Liver (tissue), 9 donors: ENCODE data around the gene UAP1. TPM values are rescaled to one million over a fixed set of nuclear protein-coding genes. Genes with fewer than 3 reads are reported as not detected.

Experiments used
- DNase-seq: peaks from one replicate; pipeline ENCODE4 v3.0.0-alpha.2; 2017; ENCODE audit warnings: low spot score
- H3K27ac ChIP-seq, 2 donors: one replicate each; pipeline ENCODE4 v1.7.0; 2013; ENCODE audit warnings: inconsistent platforms in 2 of 2, low read length in 2 of 2, control low read depth in 1 of 2, low read depth in 1 of 2, mild to moderate bottlenecking in 1 of 2
- H3K27me3 ChIP-seq, 4 donors: one replicate each; pipeline versions ENCODE4 v1.6.1 to v1.7.0; 2013; ENCODE audit warnings: low read length in 3 of 4, inconsistent platforms in 1 of 4, mild to moderate bottlenecking in 1 of 4, moderate library complexity in 1 of 4; ENCODE audit not compliant: control insufficient read depth in 4 of 4, insufficient read depth in 4 of 4
- H3K36me3 ChIP-seq, 4 donors: one replicate each; pipeline versions ENCODE4 v1.6.1 to v1.7.0; 2013; ENCODE audit warnings: low read length in 3 of 4, mild to moderate bottlenecking in 3 of 4, low read depth in 1 of 4, moderate library complexity in 1 of 4; ENCODE audit not compliant: control insufficient read depth in 4 of 4, insufficient read depth in 3 of 4
- H3K4me1 ChIP-seq, 4 donors: one replicate each; pipeline versions ENCODE4 v1.6.1 to v1.7.0; 2013; ENCODE audit warnings: low read length in 3 of 4, mild to moderate bottlenecking in 3 of 4, moderate library complexity in 1 of 4; ENCODE audit not compliant: control insufficient read depth in 4 of 4, insufficient read depth in 4 of 4
- H3K4me3 ChIP-seq, 3 donors: one replicate each; pipeline versions ENCODE4 v1.6.1 to v1.7.0; 2013; ENCODE audit warnings: low read length in 3 of 3, control low read depth in 1 of 3, low read depth in 1 of 3, mild to moderate bottlenecking in 1 of 3
- H3K9ac ChIP-seq, 2 donors: one replicate each; pipeline ENCODE4 v1.7.0; 2013; ENCODE audit warnings: low read length in 2 of 2, mild to moderate bottlenecking in 2 of 2, moderate library complexity in 2 of 2, control low read depth in 1 of 2, low read depth in 1 of 2
- H3K9me3 ChIP-seq, 4 donors: one replicate each; pipeline versions ENCODE4 v1.6.1 to v1.7.0; 2013; ENCODE audit warnings: low read length in 3 of 4; ENCODE audit not compliant: control insufficient read depth in 4 of 4
- EGR1 ChIP-seq, 2 donors: IDR thresholded peaks; 2 replicates each; pipeline ENCODE4 v1.6.1; 2016 to 2018; ENCODE audit warnings: antibody characterized with exemption in 2 of 2, low read depth in 2 of 2
- FOXA1 ChIP-seq: IDR thresholded peaks from 2 replicates; pipeline ENCODE4 v1.6.1; 2016; ENCODE audit warnings: antibody characterized with exemption
- FOXA2 ChIP-seq: IDR thresholded peaks from 2 replicates; pipeline ENCODE4 v1.6.1; 2016; ENCODE audit warnings: antibody characterized with exemption
- GABPA ChIP-seq, 2 donors: IDR thresholded peaks in 1 of 2; conservative IDR thresholded peaks in 1 of 2; 2 replicates each; pipeline ENCODE4 v1.6.1; 2016; ENCODE audit warnings: antibody characterized with exemption in 2 of 2, mild to moderate bottlenecking in 1 of 2, moderate library complexity in 1 of 2
- HNF4A ChIP-seq, 2 donors: conservative IDR thresholded peaks; 2 replicates each; pipeline ENCODE4 v1.6.1; 2016; ENCODE audit warnings: antibody characterized with exemption in 2 of 2, mild to moderate bottlenecking in 2 of 2
- HNF4G ChIP-seq: IDR thresholded peaks from 2 replicates; pipeline ENCODE4 v1.6.1; 2016; ENCODE audit warnings: antibody characterized with exemption
- JUND ChIP-seq, 2 donors: IDR thresholded peaks; 2 replicates each; pipeline ENCODE4 v1.6.1; 2016; ENCODE audit warnings: antibody characterized with exemption in 2 of 2
- NR2F2 ChIP-seq: IDR thresholded peaks from 2 replicates; pipeline ENCODE4 v1.6.1; 2016; ENCODE audit warnings: antibody characterized with exemption
- RAD21 ChIP-seq, 2 donors: IDR thresholded peaks; 2 replicates each; pipeline ENCODE4 v1.6.1; 2016; ENCODE audit warnings: antibody characterized with exemption in 2 of 2, mild to moderate bottlenecking in 2 of 2
- RXRA ChIP-seq, 2 donors: IDR thresholded peaks; 2 replicates each; pipeline ENCODE4 v1.6.1; 2017 to 2018; ENCODE audit warnings: antibody characterized with exemption in 2 of 2, mild to moderate bottlenecking in 1 of 2
- SP1 ChIP-seq: IDR thresholded peaks from 2 replicates; pipeline ENCODE4 v1.6.1; 2018; ENCODE audit warnings: antibody characterized with exemption, mild to moderate bottlenecking
- TAF1 ChIP-seq: conservative IDR thresholded peaks from 2 replicates; pipeline ENCODE4 v1.6.1; 2016; ENCODE audit warnings: antibody characterized with exemption, mild to moderate bottlenecking
- YY1 ChIP-seq: IDR thresholded peaks from 2 replicates; pipeline ENCODE4 v1.6.1; 2016; ENCODE audit warnings: antibody characterized with exemption, mild to moderate bottlenecking
- WGBS: extraction: QIAGEN DNeasy Blood & Tissue Kit; methylation state at CpG from one replicate; pipeline ENCODE4 v1.1.7; 2013; 5-methylcytosine and 5-hydroxymethylcytosine counted together
- polyA plus RNA-seq, 2 donors: library from polyadenylated mRNA; stranded (reverse) in 1 of 2; unstranded in 1 of 2; fragments of 200-250 nt in 1 of 2; fragments of >200 nt in 1 of 2; fragmentation: Nextera tagmentation in 1 of 2; extraction: Ambion mirVana in 1 of 2; gene quantifications; one replicate each; pipeline versions ENCODE4 v1.2.1 to v1.2.3, GENCODE V29; 2013 to 2015
- total RNA-seq, 2 donors: library from RNA; depleted of rRNA; stranded (reverse); fragments of >200 nt; gene quantifications; one replicate each; pipeline ENCODE4 v1.2.3, GENCODE V29; 2014
- TF ChIP-seq, protein P1 (sequence below): fragments of 150-350 bp; IDR thresholded peaks from 2 replicates; pipeline ENCODE4 v1.5.1; 2017; ENCODE audit warnings: improper control_type of control experiment, low read depth, low read length; ENCODE audit not compliant: missing input control
- TF ChIP-seq, protein P2 (sequence below): IDR thresholded peaks from 2 replicates; pipeline ENCODE4 v1.6.1; 2016; ENCODE audit warnings: antibody characterized with exemption, mild to moderate bottlenecking
- TF ChIP-seq, protein P3 (sequence below): IDR thresholded peaks from 2 replicates; pipeline ENCODE4 v1.6.1; 2016; ENCODE audit warnings: antibody characterized with exemption
- donor health status: healthy.
- donor health status: healthy.
- donor health status: healthy.
- donor health status: healthy.
- donor health status: healthy.

UAP1 gene
- total and polyA plus RNA-seq, 4 donors: 28.9 to 120 (median 51.7) TPM

DNA sequence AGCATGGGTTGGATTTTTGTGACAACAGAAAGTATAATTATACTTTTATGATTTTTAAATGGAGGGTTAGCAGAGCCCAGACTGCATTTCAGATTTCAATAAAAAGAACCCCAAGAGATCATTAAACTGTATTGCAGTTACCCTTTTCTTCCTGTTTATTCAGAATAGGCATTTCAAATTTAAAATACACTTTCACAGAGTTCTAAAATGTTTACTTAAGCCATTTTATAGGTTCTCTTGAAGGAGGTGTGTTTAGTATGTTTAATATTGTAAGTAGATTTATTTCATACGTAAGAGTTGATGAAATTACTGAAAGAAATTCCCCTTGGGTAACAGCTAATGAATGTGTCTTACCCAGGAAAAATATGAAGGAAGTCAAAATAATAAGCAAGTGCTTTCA is 17.4 kb downstream of the UAP1 start:
- Histone ChIP-seq H3K4me3 (no peak overlapping the region), H3K27ac (no peak overlapping the region), H3K9ac (no peak overlapping the region), H3K27me3 (no peaks in the 10 kb centered on the region), H3K9me3 (no peaks in the 10 kb centered on the region), H3K4me1 (no peaks in the 10 kb centered on the region), H3K36me3 (peaks cover 6 to 44% (median 31%) of the 10 kb centered on the region in 4 donors)
- TF ChIP-seq, protein P1, sequence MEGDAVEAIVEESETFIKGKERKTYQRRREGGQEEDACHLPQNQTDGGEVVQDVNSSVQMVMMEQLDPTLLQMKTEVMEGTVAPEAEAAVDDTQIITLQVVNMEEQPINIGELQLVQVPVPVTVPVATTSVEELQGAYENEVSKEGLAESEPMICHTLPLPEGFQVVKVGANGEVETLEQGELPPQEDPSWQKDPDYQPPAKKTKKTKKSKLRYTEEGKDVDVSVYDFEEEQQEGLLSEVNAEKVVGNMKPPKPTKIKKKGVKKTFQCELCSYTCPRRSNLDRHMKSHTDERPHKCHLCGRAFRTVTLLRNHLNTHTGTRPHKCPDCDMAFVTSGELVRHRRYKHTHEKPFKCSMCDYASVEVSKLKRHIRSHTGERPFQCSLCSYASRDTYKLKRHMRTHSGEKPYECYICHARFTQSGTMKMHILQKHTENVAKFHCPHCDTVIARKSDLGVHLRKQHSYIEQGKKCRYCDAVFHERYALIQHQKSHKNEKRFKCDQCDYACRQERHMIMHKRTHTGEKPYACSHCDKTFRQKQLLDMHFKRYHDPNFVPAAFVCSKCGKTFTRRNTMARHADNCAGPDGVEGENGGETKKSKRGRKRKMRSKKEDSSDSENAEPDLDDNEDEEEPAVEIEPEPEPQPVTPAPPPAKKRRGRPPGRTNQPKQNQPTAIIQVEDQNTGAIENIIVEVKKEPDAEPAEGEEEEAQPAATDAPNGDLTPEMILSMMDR: no peak
- TF ChIP-seq EGR1 (IDR thresholded peaks at IDR 0.05; ENCODE audit: low read depth in 2 of 2) (no peak), GABPA (IDR thresholded peaks at IDR 0.05 in 1 of 2, conservative IDR thresholded peaks at IDR 0.05 in 1 of 2) (no peak), TAF1 (no peak), YY1 (no peak), SP1 (no peak), HNF4G (no peak), HNF4A (conservative IDR thresholded peaks at IDR 0.05) (no peak), RXRA (IDR thresholded peaks at IDR 0.05) (no peak), FOXA2 (no peak), RAD21 (IDR thresholded peaks at IDR 0.05) (no peak), FOXA1 (no peak)
- TF ChIP-seq, protein P2, sequence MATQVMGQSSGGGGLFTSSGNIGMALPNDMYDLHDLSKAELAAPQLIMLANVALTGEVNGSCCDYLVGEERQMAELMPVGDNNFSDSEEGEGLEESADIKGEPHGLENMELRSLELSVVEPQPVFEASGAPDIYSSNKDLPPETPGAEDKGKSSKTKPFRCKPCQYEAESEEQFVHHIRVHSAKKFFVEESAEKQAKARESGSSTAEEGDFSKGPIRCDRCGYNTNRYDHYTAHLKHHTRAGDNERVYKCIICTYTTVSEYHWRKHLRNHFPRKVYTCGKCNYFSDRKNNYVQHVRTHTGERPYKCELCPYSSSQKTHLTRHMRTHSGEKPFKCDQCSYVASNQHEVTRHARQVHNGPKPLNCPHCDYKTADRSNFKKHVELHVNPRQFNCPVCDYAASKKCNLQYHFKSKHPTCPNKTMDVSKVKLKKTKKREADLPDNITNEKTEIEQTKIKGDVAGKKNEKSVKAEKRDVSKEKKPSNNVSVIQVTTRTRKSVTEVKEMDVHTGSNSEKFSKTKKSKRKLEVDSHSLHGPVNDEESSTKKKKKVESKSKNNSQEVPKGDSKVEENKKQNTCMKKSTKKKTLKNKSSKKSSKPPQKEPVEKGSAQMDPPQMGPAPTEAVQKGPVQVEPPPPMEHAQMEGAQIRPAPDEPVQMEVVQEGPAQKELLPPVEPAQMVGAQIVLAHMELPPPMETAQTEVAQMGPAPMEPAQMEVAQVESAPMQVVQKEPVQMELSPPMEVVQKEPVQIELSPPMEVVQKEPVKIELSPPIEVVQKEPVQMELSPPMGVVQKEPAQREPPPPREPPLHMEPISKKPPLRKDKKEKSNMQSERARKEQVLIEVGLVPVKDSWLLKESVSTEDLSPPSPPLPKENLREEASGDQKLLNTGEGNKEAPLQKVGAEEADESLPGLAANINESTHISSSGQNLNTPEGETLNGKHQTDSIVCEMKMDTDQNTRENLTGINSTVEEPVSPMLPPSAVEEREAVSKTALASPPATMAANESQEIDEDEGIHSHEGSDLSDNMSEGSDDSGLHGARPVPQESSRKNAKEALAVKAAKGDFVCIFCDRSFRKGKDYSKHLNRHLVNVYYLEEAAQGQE: no peak
- TF ChIP-seq, protein P3, sequence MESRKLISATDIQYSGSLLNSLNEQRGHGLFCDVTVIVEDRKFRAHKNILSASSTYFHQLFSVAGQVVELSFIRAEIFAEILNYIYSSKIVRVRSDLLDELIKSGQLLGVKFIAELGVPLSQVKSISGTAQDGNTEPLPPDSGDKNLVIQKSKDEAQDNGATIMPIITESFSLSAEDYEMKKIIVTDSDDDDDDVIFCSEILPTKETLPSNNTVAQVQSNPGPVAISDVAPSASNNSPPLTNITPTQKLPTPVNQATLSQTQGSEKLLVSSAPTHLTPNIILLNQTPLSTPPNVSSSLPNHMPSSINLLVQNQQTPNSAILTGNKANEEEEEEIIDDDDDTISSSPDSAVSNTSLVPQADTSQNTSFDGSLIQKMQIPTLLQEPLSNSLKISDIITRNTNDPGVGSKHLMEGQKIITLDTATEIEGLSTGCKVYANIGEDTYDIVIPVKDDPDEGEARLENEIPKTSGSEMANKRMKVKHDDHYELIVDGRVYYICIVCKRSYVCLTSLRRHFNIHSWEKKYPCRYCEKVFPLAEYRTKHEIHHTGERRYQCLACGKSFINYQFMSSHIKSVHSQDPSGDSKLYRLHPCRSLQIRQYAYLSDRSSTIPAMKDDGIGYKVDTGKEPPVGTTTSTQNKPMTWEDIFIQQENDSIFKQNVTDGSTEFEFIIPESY: no peak
- 91% methylated on average over 1 of the region's 1 CpG for whole genome bisulfite sequencing
- DNase-seq: no peak

DNA sequence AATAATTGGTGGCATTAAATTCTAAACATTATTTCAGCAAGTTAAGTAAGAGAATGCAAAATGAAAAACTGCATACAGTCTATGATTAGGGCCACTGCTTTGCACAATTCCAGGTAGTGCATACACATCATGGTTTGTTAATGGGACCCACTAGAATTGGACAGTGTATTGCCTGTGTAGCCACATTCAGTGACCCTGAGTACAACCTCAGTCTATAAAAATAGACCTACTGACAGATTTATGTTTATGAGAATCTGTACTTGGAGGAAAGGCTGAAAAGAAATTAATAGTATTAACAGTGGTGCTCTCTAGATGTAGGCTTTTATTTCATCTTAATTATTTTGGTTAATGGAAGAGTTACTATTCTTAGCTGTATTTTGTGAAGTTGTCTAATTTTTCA is 18.8 kb downstream of the UAP1 start:
- Histone ChIP-seq H3K9ac (no peak overlapping the region), H3K4me3 (no peak overlapping the region), H3K4me1 (peaks cover 0 to 4% (median 0%) of the 10 kb centered on the region in 4 donors), H3K36me3 (peaks cover 5 to 50% (median 31%) of the 10 kb centered on the region in 4 donors), H3K27me3 (no peaks in the 10 kb centered on the region), H3K27ac (no peak overlapping the region), H3K9me3 (no peaks in the 10 kb centered on the region)
- no peak for DNase-seq
- TF ChIP-seq RAD21 (IDR thresholded peaks at IDR 0.05) (no peak), GABPA (IDR thresholded peaks at IDR 0.05 in 1 of 2, conservative IDR thresholded peaks at IDR 0.05 in 1 of 2) (no peak), HNF4A (conservative IDR thresholded peaks at IDR 0.05) (no peak), EGR1 (IDR thresholded peaks at IDR 0.05; ENCODE audit: low read depth in 2 of 2) (no peak), JUND (IDR thresholded peaks at IDR 0.05) (no peak), TAF1 (no peak), HNF4G (no peak), NR2F2 (no peak), SP1 (no peak)
- TF ChIP-seq, protein P3: no peak
- TF ChIP-seq, protein P2: no peak
- TF ChIP-seq, protein P1: no peak
